Naive B cell (primary cell): ENCODE measurements around the gene TIMM10. TPM values are rescaled to one million over a fixed set of nuclear protein-coding genes. Genes with fewer than 3 reads are reported as not detected.

Experiments
- ATAC-seq, 2 donors: fragments of 150-1000 bp; cut with Tn5 transposase; 2 replicates each; pipeline ENCODE4 v1.10.0; 2021; ENCODE audit warnings: low read depth in 2 of 2, mild to moderate bottlenecking in 2 of 2, moderate library complexity in 2 of 2
- DNase-seq: peaks from one replicate; pipeline ENCODE4 v3.0.0; 2022
- H3K27ac Mint-ChIP-seq, 6 donors: one replicate each; pipeline ENCODE4 v1.8.0; 2020 to 2022; ENCODE audit warnings: mild to moderate bottlenecking in 6 of 6, mixed read lengths in 6 of 6, moderate library complexity in 5 of 6, inconsistent platforms in 2 of 6
- H3K27me3 Mint-ChIP-seq, 3 donors: one replicate each; pipeline ENCODE4 v1.8.0; 2021 to 2022; ENCODE audit warnings: mixed read lengths in 3 of 3, mild to moderate bottlenecking in 1 of 3
- H3K36me3 Mint-ChIP-seq, 2 donors: one replicate each; pipeline ENCODE4 v1.8.0; 2020 to 2022; ENCODE audit warnings: mixed read lengths in 2 of 2, inconsistent platforms in 1 of 2, mild to moderate bottlenecking in 1 of 2
- H3K4me1 Mint-ChIP-seq, 3 donors: one replicate each; pipeline ENCODE4 v1.8.0; 2020 to 2022; ENCODE audit warnings: mixed read lengths in 3 of 3, inconsistent platforms in 1 of 3, mild to moderate bottlenecking in 1 of 3, moderate library complexity in 1 of 3
- H3K4me3 Mint-ChIP-seq, 8 donors: one replicate each; pipeline ENCODE4 v1.8.0; 2020 to 2022; ENCODE audit warnings: mild to moderate bottlenecking in 8 of 8, mixed read lengths in 8 of 8, moderate library complexity in 8 of 8, inconsistent platforms in 2 of 8
- H3K9me3 Mint-ChIP-seq, 7 donors: one replicate each; pipeline ENCODE4 v1.8.0; 2020 to 2022; ENCODE audit warnings: mixed read lengths in 7 of 7, mild to moderate bottlenecking in 5 of 7, inconsistent platforms in 2 of 7, moderate library complexity in 1 of 7
- polyA plus RNA-seq, 6 donors: library from polyadenylated mRNA; unstranded; fragments of 300-500 nt; fragmentation: Illumina TruSeq; gene quantifications; one replicate each; pipeline ENCODE4 v1.2.3, GENCODE V29; 2021; ENCODE audit warnings: low read depth in 6 of 6

Gene TIMM10, protein sequence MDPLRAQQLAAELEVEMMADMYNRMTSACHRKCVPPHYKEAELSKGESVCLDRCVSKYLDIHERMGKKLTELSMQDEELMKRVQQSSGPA
- 100 to 1,000 TPM in 1 of 6 donors, 10 to 100 TPM in 5; 64.9 to 105 (median 79.9) TPM for polyA plus RNA-seq

- Mint-ChIP-seq H3K27ac (peak within 1 kb of the TSS; percentile 95 to 98 (median 96)), H3K36me3 (no peaks in the 10 kb centered on the region), H3K27me3 (no peaks in the 10 kb centered on the region), H3K9me3 (no peaks in the 10 kb centered on the region), H3K4me3 (peak within 1 kb of the TSS; percentile 89 to 98 (median 97)), H3K4me1 (peaks cover 16 to 30% (median 28%) of the 10 kb centered on the region in 3 donors)
- ATAC-seq (peak; percentile 87 to 89), DNase-seq (peak; percentile 92)
These were observed at the start of gene TIMM10 for GRCh38 chr11:57530596-57531507. Gene TIMM10, minus strand, starts transcription at chr11:57530754. Its CDS starts 565 bp downstream, at chr11:57530189.

DNA sequence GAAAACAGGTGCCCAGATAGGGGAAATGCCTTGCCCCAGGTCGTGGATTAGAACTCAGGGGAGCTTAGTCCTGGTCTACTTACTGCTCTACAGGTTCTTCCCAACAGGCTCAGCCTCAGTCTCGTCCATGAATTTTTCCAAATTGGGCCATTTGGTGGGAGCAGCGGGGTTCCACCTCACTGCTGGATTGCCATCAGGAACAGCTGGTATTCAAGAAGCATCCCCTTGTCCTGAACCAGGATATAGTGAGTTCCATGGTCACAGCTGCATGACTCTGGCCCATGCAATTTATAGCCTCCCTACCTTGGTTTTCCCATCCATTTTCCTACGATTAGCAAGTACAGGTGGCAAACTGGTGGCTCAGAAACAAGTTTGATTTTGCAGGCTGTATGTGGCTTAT is 43.5 kb upstream of the TIMM10 start:
- no peak overlapping the region for H3K27ac Mint-ChIP-seq
- H3K36me3 Mint-ChIP-seq = no peaks in the 10 kb centered on the region
- ATAC-seq = no peak

DNA sequence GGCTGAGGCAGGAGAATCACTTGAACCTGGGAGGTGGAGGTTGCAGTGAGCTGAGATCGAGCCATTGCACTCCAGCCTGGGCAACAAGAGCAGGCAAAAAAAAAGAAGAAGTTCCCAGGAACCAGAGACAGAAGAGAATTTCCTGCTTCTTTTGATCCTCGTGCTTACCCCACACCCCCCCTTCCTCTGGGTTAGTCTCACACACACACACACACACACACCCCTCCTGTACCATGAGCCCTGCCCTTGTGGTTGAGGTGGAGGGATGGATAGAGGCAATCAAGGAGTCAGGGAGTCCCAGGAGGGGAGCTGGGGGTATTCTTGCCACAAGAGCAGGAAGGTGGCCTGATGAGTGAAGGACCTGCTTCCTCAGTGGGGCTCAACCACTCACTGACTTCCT is 41.1 kb upstream of the TIMM10 start:
- peak overlapping the region in 2 of 6 donors; percentile 57 to 68 for H3K27ac Mint-ChIP-seq
- H3K36me3 Mint-ChIP-seq = peaks cover 0 to 7% of the 10 kb centered on the region in 2 donors
- no peak for DNase-seq
- no peak for ATAC-seq
- no peaks in the 10 kb centered on the region for H3K9me3 Mint-ChIP-seq
- H3K27me3 Mint-ChIP-seq = peaks cover 4 to 7% (median 5%) of the 10 kb centered on the region in 3 donors
- H3K4me1 Mint-ChIP-seq = peaks cover 11 to 17% (median 15%) of the 10 kb centered on the region in 3 donors
- peak overlapping the region in 1 of 8 donors; percentile 5 for H3K4me3 Mint-ChIP-seq

More for the DNA sequence above, 43.5 kb upstream of the TIMM10 start:
- Mint-ChIP-seq H3K27me3 (peaks cover 4 to 7% (median 5%) of the 10 kb centered on the region in 3 donors), H3K9me3 (no peaks in the 10 kb centered on the region), H3K4me3 (no peak overlapping the region), H3K4me1 (peaks cover 0 to under 1% (median 0%) of the 10 kb centered on the region in 3 donors)
- DNase-seq = no peak

DNA sequence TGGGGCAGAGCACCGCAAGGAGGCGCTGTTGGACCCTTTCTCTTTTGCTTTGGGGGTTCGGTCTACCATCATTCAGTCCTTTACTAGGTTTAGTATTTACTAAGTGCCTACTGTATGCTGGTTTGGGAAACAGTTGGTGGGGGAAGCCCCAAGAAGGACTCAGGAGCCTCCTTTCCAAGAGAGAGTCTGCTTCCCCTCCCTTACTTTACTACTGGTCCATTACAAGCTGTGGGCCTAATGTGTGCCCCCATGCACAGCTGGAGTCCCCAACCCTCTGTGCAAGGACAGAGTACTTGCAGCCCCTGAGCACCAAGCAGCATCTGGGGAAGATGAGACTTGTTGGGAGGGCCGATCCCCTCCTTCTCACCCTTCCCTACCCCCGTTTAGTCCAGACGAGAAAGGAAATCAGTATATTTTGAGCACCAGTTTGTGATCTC is 37.8 kb upstream of the TIMM10 start:
- Mint-ChIP-seq H3K36me3 (peaks cover 0 to 7% of the 10 kb centered on the region in 2 donors), H3K4me1 (peaks cover 30 to 45% (median 40%) of the 10 kb centered on the region in 3 donors), H3K27ac (peak overlapping the region; percentile 88 to 99 (median 97))

GRCh38 chr11:57567515-57568329 is 37.2 kb upstream of the TIMM10 start, which contains the start of gene UBE2L6:
Gene UBE2L6, minus strand, starts transcription at chr11:57567672. Its CDS starts 61 bp downstream, at chr11:57567611.
- ATAC-seq (peak; percentile 79), DNase-seq (peak; percentile 66)
- Mint-ChIP-seq H3K27ac (peak within 1 kb of the TSS; percentile 88 to 99 (median 98)), H3K36me3 (peaks cover 0 to 7% of the 10 kb centered on the region in 2 donors), H3K4me3 (peak within 1 kb of the TSS; percentile 96 to 100 (median 99)), H3K4me1 (peaks cover 30 to 51% (median 40%) of the 10 kb centered on the region in 3 donors), H3K9me3 (no peaks in the 10 kb centered on the region), H3K27me3 (no peaks in the 10 kb centered on the region)

More for the DNA sequence above, 37.8 kb upstream of the TIMM10 start:
- DNase-seq (peak; percentile 83), ATAC-seq (peak; percentile 7 to 10)
- no peaks in the 10 kb centered on the region for H3K27me3 Mint-ChIP-seq
- peak overlapping the region; percentile 96 to 100 (median 99) for H3K4me3 Mint-ChIP-seq
- H3K9me3 Mint-ChIP-seq = no peaks in the 10 kb centered on the region

DNA sequence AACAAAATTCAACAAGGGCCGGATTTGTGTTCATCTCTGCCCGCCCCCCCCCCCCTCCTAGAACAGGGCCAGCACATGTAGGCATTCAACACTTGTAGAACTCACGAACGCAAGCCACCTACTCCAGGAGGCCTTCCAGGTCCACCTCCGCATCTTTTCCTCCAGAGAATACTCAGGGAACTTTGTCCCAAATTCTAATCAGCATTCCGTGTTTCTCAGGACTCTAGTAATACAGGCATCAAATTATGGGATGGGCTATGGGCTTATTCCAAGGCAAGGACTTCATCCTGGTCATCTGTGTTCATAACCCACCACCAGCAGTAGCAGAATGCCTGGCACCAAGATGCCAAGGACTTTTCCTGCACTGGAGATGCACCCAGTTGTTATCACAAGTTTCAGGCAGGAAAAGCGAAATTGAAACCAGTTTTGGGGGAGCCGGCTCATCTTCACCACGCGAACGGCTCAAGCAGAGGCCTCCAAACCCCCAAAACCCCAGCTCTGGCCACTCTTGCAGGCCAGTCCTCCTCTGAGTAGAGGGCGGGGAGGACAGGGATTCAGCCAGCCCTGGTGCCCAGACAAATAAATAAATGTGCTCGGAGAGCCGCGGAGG is 36.5 kb upstream of the TIMM10 start:
- DNase-seq = peak; percentile 33
- Mint-ChIP-seq H3K9me3 (no peaks in the 10 kb centered on the region), H3K36me3 (peaks cover 0 to 7% of the 10 kb centered on the region in 2 donors), H3K27ac (peak overlapping the region in 5 of 6 donors; percentile 94 to 98 (median 96)), H3K27me3 (no peaks in the 10 kb centered on the region), H3K4me3 (peak overlapping the region; percentile 96 to 100 (median 96)), H3K4me1 (peaks cover 30 to 57% (median 43%) of the 10 kb centered on the region in 3 donors)
- ATAC-seq = no peak

DNA sequence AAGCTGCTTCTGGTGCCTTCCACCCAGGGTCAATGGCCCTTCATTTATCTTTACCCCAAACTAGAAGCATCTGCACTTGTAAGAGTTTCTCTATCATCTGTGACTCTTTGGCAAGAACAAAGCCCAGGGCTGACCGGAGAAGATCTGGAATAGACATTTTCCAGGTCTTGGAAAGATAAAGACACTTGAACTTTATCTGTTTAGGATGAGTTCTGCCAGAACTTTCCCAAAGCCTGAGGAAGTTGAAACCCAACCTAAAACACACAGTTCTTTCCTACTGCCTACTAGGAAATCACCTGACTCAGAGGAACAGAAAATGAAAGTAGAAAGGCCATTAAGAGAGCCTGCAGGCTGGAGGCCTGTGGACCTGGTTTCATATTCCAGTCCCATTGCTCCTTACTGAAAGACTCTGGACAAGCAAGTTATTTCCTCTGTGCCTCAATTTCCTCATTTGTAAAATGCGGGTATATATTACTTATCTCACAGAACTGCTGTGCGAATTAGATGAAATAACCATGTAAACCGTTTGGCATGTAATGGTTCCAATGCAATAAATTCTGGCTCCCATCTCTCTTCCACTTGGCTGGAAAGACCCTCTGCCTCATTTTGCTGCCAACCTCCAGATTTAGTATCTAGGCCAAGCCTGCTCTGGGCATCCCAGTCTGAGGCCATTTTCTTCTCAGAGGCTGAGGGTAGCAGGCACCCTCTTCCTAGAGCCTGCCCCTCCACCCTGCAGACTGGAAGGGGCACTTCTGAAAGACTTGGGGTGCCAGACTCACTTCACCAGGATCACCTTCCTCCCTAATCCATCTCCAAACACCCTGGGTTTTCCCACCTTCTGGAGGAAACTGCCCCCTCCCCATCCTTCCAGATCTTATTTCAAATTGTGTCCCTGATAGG is 35.7 kb upstream of the TIMM10 start:
- peak; percentile 60 for DNase-seq
- ATAC-seq = peak; percentile 35 to 46
- H3K9me3 Mint-ChIP-seq = no peaks in the 10 kb centered on the region
- peak overlapping the region; percentile 96 to 100 (median 96) for H3K4me3 Mint-ChIP-seq
- H3K4me1 Mint-ChIP-seq = peaks cover 33 to 64% (median 50%) of the 10 kb centered on the region in 3 donors
- H3K27me3 Mint-ChIP-seq = no peaks in the 10 kb centered on the region
- peaks cover 4 to 8% of the 10 kb centered on the region in 2 donors for H3K36me3 Mint-ChIP-seq
- peak overlapping the region; percentile 6 to 98 (median 96) for H3K27ac Mint-ChIP-seq

DNA sequence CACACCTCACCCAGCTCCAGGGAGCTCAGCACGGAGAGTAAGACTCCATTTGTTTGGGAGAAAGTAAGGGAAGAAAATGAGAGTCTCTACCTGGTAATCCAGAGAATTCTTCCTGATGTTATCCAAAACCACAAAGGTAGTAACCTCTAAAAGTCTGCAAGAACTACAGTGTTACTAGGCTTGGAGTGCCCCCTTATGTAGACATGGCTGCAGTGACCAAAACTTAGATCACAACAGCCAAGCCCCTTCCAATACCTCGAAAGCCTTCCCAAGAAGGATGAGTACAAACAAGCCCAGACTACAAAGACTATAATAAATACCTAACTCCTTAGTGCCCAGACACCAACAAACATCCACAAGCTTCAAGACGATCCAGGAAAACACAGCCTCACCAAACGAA is 32.0 kb upstream of the TIMM10 start:
- no peak for ATAC-seq
- Mint-ChIP-seq H3K9me3 (no peaks in the 10 kb centered on the region), H3K36me3 (peaks cover 5 to 11% of the 10 kb centered on the region in 2 donors), H3K4me3 (peak overlapping the region in 1 of 8 donors; percentile 57), H3K27ac (peak overlapping the region in 1 of 6 donors; percentile 67), H3K27me3 (no peaks in the 10 kb centered on the region), H3K4me1 (peaks cover 30 to 59% (median 48%) of the 10 kb centered on the region in 3 donors)
- no peak for DNase-seq

GRCh38 chr11:57560146-57560545 is 29.6 kb upstream of the TIMM10 start:
- H3K4me1 Mint-ChIP-seq = peaks cover 14 to 40% (median 28%) of the 10 kb centered on the region in 3 donors

GRCh38 chr11:57556041-57556440 is 25.5 kb upstream of the TIMM10 start:
- H3K9me3 Mint-ChIP-seq = no peaks in the 10 kb centered on the region
- H3K4me3 Mint-ChIP-seq = no peak overlapping the region
- H3K27ac Mint-ChIP-seq = peak overlapping the region in 1 of 6 donors; percentile 15
- DNase-seq (no peak), ATAC-seq (no peak)
- H3K27me3 Mint-ChIP-seq = no peaks in the 10 kb centered on the region
- peaks cover 6 to 30% of the 10 kb centered on the region in 2 donors for H3K36me3 Mint-ChIP-seq
- peaks cover under 1 to 5% (median 1%) of the 10 kb centered on the region in 3 donors for H3K4me1 Mint-ChIP-seq

More at GRCh38 chr11:57560146-57560545, 29.6 kb upstream of the TIMM10 start:
- Mint-ChIP-seq H3K27me3 (no peaks in the 10 kb centered on the region), H3K4me3 (no peak overlapping the region), H3K27ac (peak overlapping the region in 1 of 6 donors; percentile 11), H3K36me3 (peaks cover 9 to 11% of the 10 kb centered on the region in 2 donors), H3K9me3 (no peaks in the 10 kb centered on the region)
- DNase-seq (no peak), ATAC-seq (no peak)

GRCh38 chr11:57555393-57555792 is 24.8 kb upstream of the TIMM10 start:
- DNase-seq (no peak), ATAC-seq (no peak)
- no peaks in the 10 kb centered on the region for H3K27me3 Mint-ChIP-seq
- no peaks in the 10 kb centered on the region for H3K9me3 Mint-ChIP-seq
- H3K27ac Mint-ChIP-seq = peak overlapping the region in 1 of 6 donors; percentile 37
- no peak overlapping the region for H3K4me3 Mint-ChIP-seq
- H3K4me1 Mint-ChIP-seq = no peaks in the 10 kb centered on the region
- peaks cover 6 to 28% of the 10 kb centered on the region in 2 donors for H3K36me3 Mint-ChIP-seq
